Kidney epithelial cell (primary cell): ENCODE data around the gene PRELID2. TPM values are rescaled to one million over a fixed set of nuclear protein-coding genes. Genes with fewer than 3 reads are reported as not detected.

Source experiments
- DNase-seq: peaks from one replicate; pipeline ENCODE4 v3.0.0-alpha.2; 2010; ENCODE audit warnings: low read depth
- H3K27me3 ChIP-seq: 2 replicates; pipeline ENCODE4 v1.6.0; 2011; ENCODE audit warnings: low read length; ENCODE audit not compliant: control insufficient read depth, insufficient read depth
- H3K36me3 ChIP-seq: 2 replicates; pipeline ENCODE4 v1.5.1; 2011; ENCODE audit warnings: low read length; ENCODE audit not compliant: control insufficient read depth, insufficient read depth
- H3K4me3 ChIP-seq: 2 replicates; pipeline ENCODE4 v1.5.1; 2011; ENCODE audit warnings: low read depth, mild to moderate bottlenecking, control low read depth, low read length
- CTCF ChIP-seq: IDR thresholded peaks from 2 replicates; pipeline ENCODE4 v1.5.1; 2011; ENCODE audit warnings: mild to moderate bottlenecking, moderate library complexity, low read length, control low read depth, inconsistent platforms; ENCODE audit not compliant: insufficient read depth, poor library complexity, severe bottlenecking
- total RNA-seq: library from RNA; depleted of rRNA; stranded (reverse); fragments of >200 nt; gene quantifications from 2 replicates; pipeline ENCODE4 v1.2.3, GENCODE V29; 2015

Gene PRELID2
- total RNA-seq, 1 donor from 2014 or later, result 9.4 TPM

DNA sequence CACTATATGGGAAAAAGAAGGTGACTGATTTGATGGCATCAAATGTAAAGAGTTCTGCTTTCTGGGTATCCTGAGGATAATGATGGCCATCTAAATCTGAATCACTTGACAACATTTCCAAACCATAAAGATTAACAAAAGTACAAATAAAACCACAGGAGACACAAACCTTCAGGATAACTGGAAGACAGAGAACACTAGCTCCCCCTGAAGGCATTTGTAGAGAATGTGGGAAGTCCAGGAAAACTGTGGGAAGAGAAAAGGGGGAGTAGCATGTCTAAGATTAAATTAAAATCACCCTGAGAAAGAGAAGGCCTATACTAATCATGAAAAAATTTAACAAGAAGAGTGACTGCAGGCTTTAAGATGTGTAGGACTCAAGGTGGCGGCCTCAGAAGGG is 116.2 kb downstream of the PRELID2 start:
- Histone ChIP-seq H3K36me3 (no peaks in the 10 kb centered on the region), H3K4me3 (no peak overlapping the region), H3K27me3 (no peaks in the 10 kb centered on the region)
- peak; percentile 68 for TF ChIP-seq CTCF
- no peak for DNase-seq

DNA sequence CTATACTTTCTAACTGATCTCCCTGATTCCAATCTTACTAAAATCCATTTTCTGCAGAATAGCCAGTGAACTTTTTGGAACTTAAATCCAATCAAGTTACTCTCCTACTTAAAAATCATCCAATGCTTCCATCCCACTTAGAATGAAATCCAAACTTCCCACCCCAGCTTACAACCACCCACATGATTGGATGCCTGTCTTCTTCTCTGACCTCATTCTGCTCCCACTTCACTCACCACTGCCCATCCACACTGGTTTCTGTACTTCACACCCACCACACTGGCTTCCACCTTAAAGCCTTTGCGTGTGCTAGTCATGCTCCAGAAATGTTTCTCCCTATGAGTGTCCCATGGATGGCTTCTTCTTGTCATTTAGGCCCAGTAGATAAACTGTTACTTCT is 119.7 kb downstream of the PRELID2 start:
- H3K27me3 ChIP-seq, result no peaks in the 10 kb centered on the region
- H3K4me3 ChIP-seq, result no peak overlapping the region
- no peak for TF ChIP-seq CTCF
- DNase-seq, result no peak
- no peaks in the 10 kb centered on the region for H3K36me3 ChIP-seq

GRCh38 chr5:145712245-145712644 is 122.9 kb downstream of the PRELID2 start:
- Histone ChIP-seq H3K36me3 (no peaks in the 10 kb centered on the region), H3K27me3 (no peaks in the 10 kb centered on the region), H3K4me3 (no peak overlapping the region)
- no peak for TF ChIP-seq CTCF
- DNase-seq, result no peak

- H3K36me3 ChIP-seq, result no peaks in the 10 kb centered on the region
- no peak overlapping the region for H3K4me3 ChIP-seq
- H3K27me3 ChIP-seq, result no peaks in the 10 kb centered on the region
- no peak for TF ChIP-seq CTCF
- no peak for DNase-seq
These were observed 123.7 kb downstream of the PRELID2 start for GRCh38 chr5:145711417-145711816.

Other genes with a start within 250 kb of the PRELID2 start
- not detected in 2 replicates for gene GRXCR2, start 37.7 kb upstream of the PRELID2 start, total RNA-seq
- 10.3 and 21.7 TPM in 2 replicates for gene SH3RF2, start 101.2 kb upstream of the PRELID2 start, total RNA-seq